ENCODE data around the gene CFL2. TPM values are rescaled to one million over a fixed set of nuclear protein-coding genes. Genes with fewer than 3 reads are reported as not detected.
A peak's percentile ranks its signal among the peaks of the same experiment; 100 is the strongest.

The CFL2 gene
- total RNA-seq, 1 donor = 10.2 TPM

DNA sequence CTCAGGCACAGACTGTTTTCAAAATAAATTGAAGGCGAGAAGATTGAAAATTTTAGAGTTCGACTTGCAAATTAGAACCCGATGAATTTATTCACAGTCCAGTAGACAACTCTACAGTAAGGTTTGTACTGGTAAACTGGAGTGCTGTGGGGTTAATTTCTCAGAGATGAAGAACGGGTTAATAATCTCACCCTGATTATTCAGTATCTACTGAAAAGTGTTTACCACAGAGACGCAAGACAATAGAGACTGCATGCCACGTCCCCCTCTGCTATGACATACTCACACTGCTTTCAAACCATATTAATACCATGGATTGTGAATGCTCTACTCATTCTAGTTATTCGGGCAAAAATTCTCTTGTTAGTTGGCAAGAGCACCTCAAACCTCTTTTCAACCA, 36.1 kb downstream of the CFL2 start:
- no peak for DNase-seq (ENCODE audit: low read depth in 2 of 3, low spot score in 2 of 3)

DNA sequence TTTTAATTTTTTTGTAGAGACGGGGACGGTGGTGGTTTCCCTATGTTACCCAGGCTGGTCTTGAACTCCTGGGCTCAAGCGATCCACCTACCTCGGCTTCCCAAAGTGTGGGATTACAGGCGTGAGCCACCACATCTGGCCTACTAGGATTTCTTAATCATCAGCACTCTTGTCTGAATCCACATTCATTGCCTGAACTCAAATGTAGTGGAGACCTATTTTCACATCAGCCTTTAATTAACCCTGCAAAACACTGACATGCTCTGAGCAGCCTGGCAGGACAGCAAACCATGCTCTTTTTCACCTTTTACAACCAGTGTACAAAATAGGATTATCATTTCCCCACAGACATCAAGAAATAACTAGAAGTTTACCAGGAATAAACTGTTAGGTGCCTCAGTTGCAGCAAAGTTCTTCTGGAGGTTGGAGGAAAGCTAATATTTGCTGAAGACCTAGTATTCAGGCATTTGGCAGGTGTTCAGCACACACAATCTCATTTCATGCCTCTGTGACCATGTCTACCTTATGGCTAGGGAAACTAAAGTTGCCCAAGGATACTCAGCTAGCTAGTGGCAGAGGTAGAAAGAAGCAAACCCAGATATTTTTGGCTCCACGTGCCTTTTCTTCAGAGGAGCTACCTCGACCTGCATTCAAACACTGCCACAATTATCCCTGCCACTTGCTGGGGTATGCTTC, 37.7 kb downstream of the CFL2 start:
- no peak for DNase-seq (ENCODE audit: low read depth in 2 of 3, low spot score in 2 of 3)

- no peak for DNase-seq (ENCODE audit: low read depth in 2 of 3, low spot score in 2 of 3)
Observed at GRCh38 chr14:34673702-34674101, 40.7 kb downstream of the CFL2 start.

DNA sequence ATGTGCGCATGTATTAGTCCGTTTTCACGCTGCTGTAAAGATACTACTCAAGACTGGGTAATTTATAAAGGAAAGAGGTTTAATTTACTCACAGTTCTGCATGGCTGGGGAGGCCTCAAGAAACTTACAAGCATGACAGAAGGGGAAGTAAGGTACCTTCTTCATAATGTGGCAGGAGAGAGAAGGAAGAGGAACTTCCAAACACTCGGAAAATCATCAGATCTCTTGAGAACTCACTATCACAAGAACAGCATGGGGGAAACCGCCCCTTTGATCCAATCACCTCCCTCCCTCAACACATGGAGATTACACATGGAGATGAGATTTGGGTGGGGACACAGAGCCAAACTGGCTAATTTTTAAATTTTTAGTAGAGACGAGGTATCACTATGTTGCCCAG, 42.7 kb downstream of the CFL2 start:
- no peak for DNase-seq (ENCODE audit: low read depth in 2 of 3, low spot score in 2 of 3)

DNA sequence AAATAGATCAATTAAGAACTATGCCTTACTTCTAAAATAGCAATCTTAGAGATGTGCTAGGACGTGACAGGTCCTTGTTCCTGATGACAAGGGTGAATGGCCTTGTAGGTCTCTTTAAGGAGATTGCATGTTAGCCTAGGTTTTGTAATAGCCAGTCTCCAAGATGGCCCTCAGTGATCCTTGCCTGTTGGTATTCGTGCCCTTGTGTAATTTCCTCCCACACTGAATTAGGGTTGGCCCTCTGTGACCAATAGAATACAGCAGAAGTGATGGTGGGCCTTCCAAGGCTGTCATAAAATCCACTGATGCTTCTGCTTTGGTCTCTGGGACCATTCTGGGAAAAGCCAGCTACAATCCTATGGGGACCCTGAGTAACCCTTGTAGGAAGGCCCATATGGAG, 46.3 kb downstream of the CFL2 start:
- no peak for DNase-seq (ENCODE audit: low read depth in 2 of 3, low spot score in 2 of 3)

DNA sequence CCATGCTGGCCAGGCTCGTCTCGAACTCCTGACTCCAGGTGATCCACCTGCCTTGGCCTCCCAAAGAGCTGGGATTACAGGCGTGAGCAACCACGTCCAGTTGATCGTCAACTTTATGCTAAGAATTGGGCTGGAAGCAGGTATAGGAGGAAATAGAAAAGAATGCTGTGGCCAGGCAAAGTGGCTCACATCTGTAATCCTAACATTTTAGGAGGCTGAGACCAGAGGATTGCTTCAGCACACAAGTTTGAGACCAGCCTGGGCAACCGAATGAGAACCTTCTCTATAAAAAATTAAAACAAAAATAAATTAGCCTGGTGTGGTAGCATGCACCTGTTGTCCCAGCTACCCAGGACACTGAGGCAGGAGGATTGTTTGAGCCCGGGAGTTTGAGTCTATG, 47.4 kb downstream of the CFL2 start:
- DNase-seq (ENCODE audit: low read depth in 2 of 3, low spot score in 2 of 3) = no peak

DNA sequence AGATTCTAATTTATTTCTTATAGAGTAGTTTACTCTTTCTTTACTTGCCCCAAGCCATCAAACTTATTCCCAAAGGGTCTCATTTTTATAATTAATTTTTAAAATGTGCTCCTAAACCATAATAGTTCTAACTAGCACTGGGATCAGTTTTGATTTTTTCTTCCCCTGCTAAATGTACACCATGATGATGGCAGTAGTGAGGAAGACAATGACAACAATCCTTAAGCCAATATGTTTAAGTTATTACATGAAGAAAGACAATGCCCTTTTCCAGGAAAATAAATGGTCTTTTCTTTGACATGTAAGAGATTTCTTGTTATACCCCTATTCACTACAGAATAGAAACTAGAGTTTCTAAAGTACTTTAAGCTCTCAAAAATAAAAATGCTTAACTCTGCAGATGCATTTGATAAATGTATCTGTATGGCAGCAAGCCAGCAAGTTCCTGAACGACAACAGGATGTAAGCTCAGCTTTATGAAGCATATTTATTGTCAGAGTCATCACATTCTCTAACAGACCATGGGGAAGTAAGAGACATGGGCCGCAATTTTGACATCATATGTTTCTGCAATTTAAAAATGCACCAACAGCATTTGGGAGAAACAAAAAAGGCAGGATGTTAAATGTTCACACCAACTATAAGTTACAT, 48.5 kb downstream of the CFL2 start:
- peak in 2 of 3 donors; percentile 41 to 76 for DNase-seq (ENCODE audit: low read depth in 2 of 3, low spot score in 2 of 3)

GRCh38 chr14:34662561-34663088, 51.8 kb downstream of the CFL2 start:
- DNase-seq (ENCODE audit: low read depth in 2 of 3, low spot score in 2 of 3) = no peak

- DNase-seq (ENCODE audit: low read depth in 2 of 3, low spot score in 2 of 3) = no peak
Observed at GRCh38 chr14:34660796-34661195, 53.6 kb downstream of the CFL2 start.

Small RNA genes lying within 50 kb of the gene (small RNA-seq; reads per million reads assigned to genes)
- not detected for gene RNU6-1261P

Other genes with a start within 250 kb of the CFL2 start
- 35.5 TPM for gene EAPP, start 174.9 kb downstream of the CFL2 start, total RNA-seq
- gene SNX6, start 84.4 kb downstream of the CFL2 start, total RNA-seq = 25.0 TPM
- 14.3 TPM for gene BAZ1A, start 160.8 kb upstream of the CFL2 start, total RNA-seq